SU-DHL-6 (cell line): ENCODE measurements around the gene EFHB.

ENCODE experiments used
- CTCF ChIP-seq: fragments of 200-600 bp; sonication (generic); IDR thresholded peaks from one replicate; pipeline ENCODE4 v1.5.1; 2017; ENCODE audit warnings: antibody characterized with exemption, mild to moderate bottlenecking, low read length, moderate library complexity; ENCODE audit not compliant: insufficient read depth, poor library complexity, severe bottlenecking
- EZH2phosphoT487 ChIP-seq: fragments of 200-600 bp; sonication (generic), shearing (Covaris generic); conservative IDR thresholded peaks from 2 replicates; pipeline ENCODE4 v1.6.1; 2018; ENCODE audit warnings: mild to moderate bottlenecking, antibody characterized with exemption, low read length, moderate library complexity, mixed read lengths

DNA sequence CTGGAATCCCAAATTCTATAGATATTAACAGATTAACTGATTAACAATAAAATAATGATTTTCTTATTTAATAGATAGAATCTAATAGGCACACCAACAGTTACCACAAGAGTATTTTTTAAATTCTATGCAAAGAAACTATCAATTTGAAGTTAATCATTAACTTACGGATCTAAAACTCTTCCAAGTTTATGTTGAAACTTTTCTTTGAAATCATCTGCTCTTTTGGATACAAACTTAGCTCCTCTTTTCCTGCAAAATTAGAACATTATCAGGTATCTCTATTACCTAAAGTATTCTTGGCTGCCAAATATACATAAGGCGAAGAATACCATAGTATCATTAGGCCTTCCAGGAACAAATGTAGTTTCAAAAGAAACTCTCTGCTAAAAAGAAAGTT lies 34.8 kb downstream of the EFHB start:
- TF ChIP-seq CTCF, result no peak
- no peak for TF ChIP-seq EZH2phosphoT487
